Suprapubic skin (tissue), 4 donors: ENCODE results near the gene ZNF296.

Experiments used
- POLR2A ChIP-seq, 2 donors: fragments of 450-650 bp; IDR thresholded peaks; one replicate each; pipeline ENCODE4 v1.6.1; 2017; ENCODE audit warnings: antibody characterized with exemption in 2 of 2, mild to moderate bottlenecking in 2 of 2, moderate library complexity in 2 of 2
- POLR2AphosphoS5 ChIP-seq, 3 donors: sonication (generic); formaldehyde crosslinking; IDR thresholded peaks; one replicate each; pipeline ENCODE4 v1.6.1; 2017; ENCODE audit warnings: antibody characterized with exemption in 3 of 3
- TF ChIP-seq, protein P1 (sequence below), 2 donors: fragments of 200-600 bp in 1 of 2; fragments of 450-650 bp in 1 of 2; sonication (generic) in 1 of 2; IDR thresholded peaks; one replicate each; pipeline ENCODE4 v1.5.1; 2016 to 2019; ENCODE audit warnings: antibody characterized with exemption in 2 of 2, mild to moderate bottlenecking in 1 of 2, moderate library complexity in 1 of 2

GRCh38 chr19:45091031-45091923 is 15.0 kb upstream of the ZNF296 start:
- TF ChIP-seq POLR2AphosphoS5 (IDR thresholded peaks at IDR 0.05) (peak in 2 of 3 donors; percentile 55 to 68), POLR2A (IDR thresholded peaks at IDR 0.05) (no peak)
- TF ChIP-seq, protein P1, sequence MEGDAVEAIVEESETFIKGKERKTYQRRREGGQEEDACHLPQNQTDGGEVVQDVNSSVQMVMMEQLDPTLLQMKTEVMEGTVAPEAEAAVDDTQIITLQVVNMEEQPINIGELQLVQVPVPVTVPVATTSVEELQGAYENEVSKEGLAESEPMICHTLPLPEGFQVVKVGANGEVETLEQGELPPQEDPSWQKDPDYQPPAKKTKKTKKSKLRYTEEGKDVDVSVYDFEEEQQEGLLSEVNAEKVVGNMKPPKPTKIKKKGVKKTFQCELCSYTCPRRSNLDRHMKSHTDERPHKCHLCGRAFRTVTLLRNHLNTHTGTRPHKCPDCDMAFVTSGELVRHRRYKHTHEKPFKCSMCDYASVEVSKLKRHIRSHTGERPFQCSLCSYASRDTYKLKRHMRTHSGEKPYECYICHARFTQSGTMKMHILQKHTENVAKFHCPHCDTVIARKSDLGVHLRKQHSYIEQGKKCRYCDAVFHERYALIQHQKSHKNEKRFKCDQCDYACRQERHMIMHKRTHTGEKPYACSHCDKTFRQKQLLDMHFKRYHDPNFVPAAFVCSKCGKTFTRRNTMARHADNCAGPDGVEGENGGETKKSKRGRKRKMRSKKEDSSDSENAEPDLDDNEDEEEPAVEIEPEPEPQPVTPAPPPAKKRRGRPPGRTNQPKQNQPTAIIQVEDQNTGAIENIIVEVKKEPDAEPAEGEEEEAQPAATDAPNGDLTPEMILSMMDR (IDR thresholded peaks at IDR 0.05), result no peak
